CD4-positive, alpha-beta T cell treated with Interleukin-15 for 1 hour (primary cell): ENCODE measurements around the gene PFDN2.
"Not testable (repeated sequence)": the region's sequence is repeated elsewhere in the genome, so short reads cannot be mapped to it uniquely, and the experiment has no call there.

ENCODE experiments used
- DNase-seq: peaks from one replicate; pipeline ENCODE4 v3.0.0-alpha.2; 2020

Gene PFDN2

GRCh38 chr1:161079436-161080110 lies 38.3 kb downstream of the PFDN2 start:
- no peak for DNase-seq

GRCh38 chr1:161077426-161077825 lies 40.4 kb downstream of the PFDN2 start:
- DNase-seq = no peak

GRCh38 chr1:161076410-161076809 lies 41.4 kb downstream of the PFDN2 start:
- no peak for DNase-seq

GRCh38 chr1:161074676-161075368 lies 43.0 kb downstream of the PFDN2 start:
- DNase-seq = no peak

GRCh38 chr1:161073474-161074121 lies 44.2 kb downstream of the PFDN2 start:
- DNase-seq = no peak

- DNase-seq = no peak
Observed at GRCh38 chr1:161072751-161073449, 44.9 kb downstream of the PFDN2 start.

- DNase-seq = peak; percentile 72
Observed at GRCh38 chr1:161071886-161072371, 45.9 kb downstream of the PFDN2 start.

- no peak for DNase-seq
Observed at GRCh38 chr1:161070761-161071160, 47.1 kb downstream of the PFDN2 start.

GRCh38 chr1:161069731-161070270 lies 48.0 kb downstream of the PFDN2 start, which contains the start of gene ARHGAP30:
Gene ARHGAP30, minus strand, starts transcription at chr1:161069891. Its CDS starts 267 bp downstream, at chr1:161069624.
- peak; percentile 96 for DNase-seq

- DNase-seq = no peak
Observed at GRCh38 chr1:161069241-161069640, 48.6 kb downstream of the PFDN2 start.

- DNase-seq = peak; percentile 94
Observed at GRCh38 chr1:161068306-161069234, 49.3 kb downstream of the PFDN2 start.

- no peak for DNase-seq
Observed at GRCh38 chr1:161066694-161067093, 51.1 kb downstream of the PFDN2 start.

- not testable (repeated sequence) for DNase-seq
Observed at GRCh38 chr1:161065681-161066080, 52.2 kb downstream of the PFDN2 start.

GRCh38 chr1:161063936-161064335 lies 53.9 kb downstream of the PFDN2 start:
- not testable (repeated sequence) for DNase-seq

- DNase-seq = no peak
Observed at GRCh38 chr1:161061419-161061818, 56.4 kb downstream of the PFDN2 start.

GRCh38 chr1:161059293-161059692 lies 58.5 kb downstream of the PFDN2 start:
- DNase-seq = no peak

GRCh38 chr1:161054805-161055204 lies 63.0 kb downstream of the PFDN2 start:
- DNase-seq = no peak

- no peak for DNase-seq
Observed at GRCh38 chr1:161054232-161054631, 63.6 kb downstream of the PFDN2 start.

GRCh38 chr1:161052899-161053298 lies 64.9 kb downstream of the PFDN2 start:
- no peak for DNase-seq

- no peak for DNase-seq
Observed at GRCh38 chr1:161051219-161051618, 66.6 kb downstream of the PFDN2 start.
